ENCODE results near the gene CD207. TPM values are rescaled to one million over a fixed set of nuclear protein-coding genes. Genes with fewer than 3 reads are reported as not detected.

Gene CD207
- polyA plus RNA-seq, 3 donors, result 0.05 TPM; not detected in 2

GRCh38 chr2:70827388-70827787, 8.2 kb downstream of the CD207 start:
- H4K20me1 ChIP-seq (ENCODE audit: insufficient read depth, low read length), result no peaks in the 10 kb centered on the region
- 80% methylated on average over 1 of the region's 5 CpGs for WGBS (ENCODE audit: insufficient coverage)
- peak overlapping the region in 6 of 7 donors; percentile 20 to 94 (median 90) for H3K27ac Mint-ChIP-seq

GRCh38 chr2:70826696-70827350, 8.8 kb downstream of the CD207 start:
- Histone ChIP-seq H3K27me3 (ENCODE audit: control insufficient read depth in 2 of 2, insufficient read depth in 2 of 2, low read length in 2 of 2) (no peaks in the 10 kb centered on the region), H3K9ac (ENCODE audit: insufficient read depth, low read length, poor library complexity, severe bottlenecking) (peak overlapping the region; percentile 6), H3K4me3 (replicated peaks in 1 of 3; ENCODE audit: low read depth in 2 of 3, low read length in 3 of 3) (peak overlapping the region in 1 of 3 experiments; percentile 62), H3K4me2 (replicated peaks; ENCODE audit: extremely low read depth, low read length, poor library complexity, severe bottlenecking) (peak overlapping the region; percentile 68), H3K4me1 (ENCODE audit: control insufficient read depth in 1 of 2, insufficient read depth in 2 of 2, low read length in 2 of 2) (peaks cover 22 to 83% of the 10 kb centered on the region in 2 donors), H3K79me2 (ENCODE audit: insufficient read depth, low read length) (no peaks in the 10 kb centered on the region), H3K9me3 (replicated peaks in 1 of 2; ENCODE audit: control insufficient read depth in 1 of 2, insufficient read depth in 1 of 2, low read length in 2 of 2) (no peaks in the 10 kb centered on the region), H3K27ac (ENCODE audit: low read depth in 1 of 2, low read length in 2 of 2) (peak overlapping the region in 1 of 2 donors; percentile 67), H2AFZ (ENCODE audit: insufficient read depth, low read depth, low read length, poor library complexity, severe bottlenecking) (no peak overlapping the region), H3K36me3 (replicated peaks in 1 of 2; ENCODE audit: control insufficient read depth in 1 of 2, insufficient read depth in 2 of 2, low read length in 2 of 2) (no peaks in the 10 kb centered on the region), H4K20me1 (ENCODE audit: insufficient read depth, low read length) (no peaks in the 10 kb centered on the region)
- DNase-seq, result peak in 1 of 3 donors; percentile 66
- H3K4me3 Mint-ChIP-seq, result no peak overlapping the region
- no peaks in the 10 kb centered on the region for H3K36me3 Mint-ChIP-seq
- peak overlapping the region; percentile 20 to 94 (median 90) for H3K27ac Mint-ChIP-seq
- peaks cover 4 to 8% (median 4%) of the 10 kb centered on the region in 3 donors for H3K27me3 Mint-ChIP-seq (ENCODE audit: low read depth in 3 of 3)
- TF ChIP-seq CTCF (IDR thresholded peaks at IDR 0.05), result no peak
- H3K4me1 Mint-ChIP-seq, result peaks cover 28% of the 10 kb centered on the region
- intact Hi-C loops (cut with micrococcal nuclease), result no loop called here
- peaks cover 0 to 2% (median 0%) of the 10 kb centered on the region in 7 donors for H3K9me3 Mint-ChIP-seq
- 22% methylated on average over 3 of the region's 4 CpGs for WGBS (ENCODE audit: insufficient coverage)

More at GRCh38 chr2:70827388-70827787, 8.2 kb downstream of the CD207 start:
- no peak for TF ChIP-seq CTCF (IDR thresholded peaks at IDR 0.05)
- peaks cover 0 to 2% (median 0%) of the 10 kb centered on the region in 7 donors for H3K9me3 Mint-ChIP-seq
- peak overlapping the region in 1 of 3 experiments; percentile 62 for H3K4me3 ChIP-seq (replicated peaks in 1 of 3; ENCODE audit: low read depth in 2 of 3, low read length in 3 of 3)
- intact Hi-C loops (cut with micrococcal nuclease), result no loop called here
- no peak overlapping the region for H2AFZ ChIP-seq (ENCODE audit: insufficient read depth, low read depth, low read length, poor library complexity, severe bottlenecking)
- peaks cover 28 to 86% of the 10 kb centered on the region in 2 donors for H3K4me1 ChIP-seq (ENCODE audit: control insufficient read depth in 1 of 2, insufficient read depth in 2 of 2, low read length in 2 of 2)
- peak overlapping the region in 1 of 2 donors; percentile 67 for H3K27ac ChIP-seq (ENCODE audit: low read depth in 1 of 2, low read length in 2 of 2)
- peak overlapping the region; percentile 6 for H3K9ac ChIP-seq (ENCODE audit: insufficient read depth, low read length, poor library complexity, severe bottlenecking)
- H3K36me3 ChIP-seq (replicated peaks in 1 of 2; ENCODE audit: control insufficient read depth in 1 of 2, insufficient read depth in 2 of 2, low read length in 2 of 2), result no peaks in the 10 kb centered on the region
- peak overlapping the region; percentile 68 for H3K4me2 ChIP-seq (replicated peaks; ENCODE audit: extremely low read depth, low read length, poor library complexity, severe bottlenecking)
- H3K36me3 Mint-ChIP-seq, result no peaks in the 10 kb centered on the region
- peak in 1 of 3 donors; percentile 51 for DNase-seq
- peaks cover 4 to 8% (median 4%) of the 10 kb centered on the region in 3 donors for H3K27me3 Mint-ChIP-seq (ENCODE audit: low read depth in 3 of 3)
- peaks cover 33% of the 10 kb centered on the region for H3K4me1 Mint-ChIP-seq
- H3K79me2 ChIP-seq (ENCODE audit: insufficient read depth, low read length), result no peaks in the 10 kb centered on the region
- no peaks in the 10 kb centered on the region for H3K9me3 ChIP-seq (replicated peaks in 1 of 2; ENCODE audit: control insufficient read depth in 1 of 2, insufficient read depth in 1 of 2, low read length in 2 of 2)
- H3K4me3 Mint-ChIP-seq, result no peak overlapping the region
- H3K27me3 ChIP-seq (ENCODE audit: control insufficient read depth in 2 of 2, insufficient read depth in 2 of 2, low read length in 2 of 2), result no peaks in the 10 kb centered on the region
